EH (cell line): ENCODE data around the gene DUOXA2.

Experiments
- DNase-seq: peaks from one replicate; pipeline ENCODE4 v3.0.0-alpha.2; 2015; ENCODE audit warnings: low read depth

DUOXA2 gene

GRCh38 chr15:45136378-45136764, 22.2 kb downstream of the DUOXA2 start:
- DNase-seq: no peak

GRCh38 chr15:45137703-45138102, 23.6 kb downstream of the DUOXA2 start:
- no peak for DNase-seq

DNA sequence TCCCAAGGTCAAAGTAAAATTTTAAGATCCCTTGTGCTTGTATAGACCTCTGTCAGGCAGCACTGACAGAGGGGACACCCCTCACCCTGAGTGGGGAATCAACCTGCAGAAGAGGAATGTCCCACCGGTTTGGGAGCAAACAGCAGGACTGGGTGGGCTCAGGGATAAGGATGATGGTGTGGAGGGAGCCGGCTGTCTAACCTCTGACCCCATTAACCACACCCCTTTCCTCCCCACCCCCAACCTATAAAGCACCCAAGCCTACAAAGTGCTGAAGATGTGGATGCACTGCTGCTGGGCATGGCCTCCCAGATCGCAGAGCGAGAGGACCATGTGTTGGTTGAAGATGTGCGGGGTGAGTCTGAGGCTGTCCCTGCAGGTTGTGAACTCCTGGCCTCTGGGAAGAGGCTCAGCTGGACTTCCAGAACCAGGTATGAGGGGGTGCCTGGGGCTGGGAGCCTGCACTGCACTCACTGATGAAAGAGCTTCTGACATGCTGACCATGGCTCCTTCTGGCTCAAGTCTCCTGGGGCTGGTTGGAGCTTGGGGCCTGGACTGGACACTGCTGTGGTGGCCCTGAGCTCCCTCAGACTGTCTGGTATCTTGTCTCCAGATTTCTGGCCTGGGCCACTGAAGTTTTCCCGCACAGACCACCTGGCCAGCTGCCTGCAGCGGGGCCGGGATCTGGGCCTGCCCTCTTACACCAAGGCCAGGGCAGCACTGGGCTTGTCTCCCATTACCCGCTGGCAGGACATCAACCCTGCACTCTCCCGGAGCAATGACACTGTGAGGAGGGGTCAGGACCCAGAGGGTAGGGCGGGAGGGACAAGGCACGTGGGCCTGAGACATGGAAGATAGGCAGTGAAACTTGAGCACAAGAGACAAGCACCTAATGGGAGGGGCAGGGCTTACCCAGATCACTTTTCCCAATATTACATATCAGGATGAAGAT, 25.0 kb downstream of the DUOXA2 start:
- DNase-seq: no peak

- no peak for DNase-seq
Measured at GRCh38 chr15:45139770-45140169, 25.6 kb downstream of the DUOXA2 start.

DNA sequence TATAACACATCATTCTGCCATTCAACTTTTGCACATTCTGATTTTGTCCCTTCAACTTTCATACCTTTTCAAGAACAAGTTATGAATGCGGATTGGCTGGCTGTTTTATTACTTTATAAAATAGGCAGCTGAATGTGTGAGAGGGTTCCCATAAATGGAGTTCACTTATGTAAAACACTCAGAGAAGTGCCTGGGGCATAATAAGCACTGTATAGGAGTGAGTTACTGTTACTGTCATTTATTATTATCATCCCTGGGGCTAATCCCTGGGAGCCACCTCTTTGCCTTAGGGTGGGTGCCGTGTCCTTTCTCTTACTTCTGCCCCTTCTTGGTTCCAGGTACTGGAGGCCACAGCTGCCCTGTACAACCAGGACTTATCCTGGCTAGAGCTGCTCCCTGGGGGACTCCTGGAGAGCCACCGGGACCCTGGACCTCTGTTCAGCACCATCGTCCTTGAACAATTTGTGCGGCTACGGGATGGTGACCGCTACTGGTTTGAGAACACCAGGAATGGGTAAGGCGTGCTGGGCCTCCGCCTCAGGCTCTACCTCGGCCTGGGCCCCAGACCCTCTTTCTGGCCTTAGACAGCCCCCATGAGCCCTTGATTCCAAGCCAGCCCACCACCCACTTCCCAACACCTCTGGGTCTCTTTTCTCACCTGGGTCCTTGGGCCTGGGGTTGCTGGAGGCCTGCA, 26.6 kb downstream of the DUOXA2 start:
- DNase-seq: no peak

- no peak for DNase-seq
Measured at GRCh38 chr15:45141386-45141785, 27.3 kb downstream of the DUOXA2 start.

- no peak for DNase-seq
Measured at GRCh38 chr15:45143056-45143455, 28.9 kb downstream of the DUOXA2 start.

GRCh38 chr15:45143946-45144345, 29.8 kb downstream of the DUOXA2 start:
- DNase-seq: no peak

GRCh38 chr15:45144775-45145174, 30.6 kb downstream of the DUOXA2 start:
- no peak for DNase-seq

DNA sequence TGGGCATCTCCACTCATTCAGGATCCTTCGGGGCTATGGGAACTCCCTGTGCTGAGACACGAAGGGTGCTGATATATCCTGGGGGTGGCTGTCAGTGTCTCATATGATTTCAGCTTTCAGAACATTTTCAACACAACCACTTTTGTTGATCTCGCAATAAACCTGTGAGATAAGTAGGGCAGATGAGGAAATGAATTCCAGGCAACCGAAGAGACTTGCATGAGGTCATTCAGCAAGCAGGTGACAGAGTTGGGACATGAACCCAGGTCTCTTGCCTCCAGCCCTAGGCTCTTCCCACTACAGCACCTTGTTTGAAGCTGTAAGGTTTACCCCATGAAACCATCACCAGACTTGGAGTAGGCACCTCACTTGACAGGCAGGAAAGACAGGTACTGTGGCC, 32.3 kb downstream of the DUOXA2 start:
- DNase-seq: no peak

DNA sequence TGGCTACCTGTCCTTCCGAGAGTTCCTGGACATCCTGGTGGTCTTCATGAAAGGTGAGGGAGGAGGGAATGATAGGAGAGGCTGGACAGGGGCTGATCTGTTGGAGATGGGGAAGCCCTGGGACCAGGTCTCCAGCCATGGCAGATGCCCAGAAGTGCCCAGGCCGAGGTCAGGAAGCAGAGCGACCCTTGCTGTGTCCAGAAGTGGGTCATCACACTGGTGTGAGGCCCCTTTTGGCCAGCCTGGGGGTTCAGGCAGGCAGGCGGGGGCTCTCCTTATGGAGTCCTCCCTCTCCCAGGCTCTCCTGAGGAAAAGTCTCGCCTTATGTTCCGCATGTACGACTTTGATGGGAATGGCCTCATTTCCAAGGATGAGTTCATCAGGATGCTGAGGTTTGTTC, 33.5 kb downstream of the DUOXA2 start:
- no peak for DNase-seq

- DNase-seq: peak; percentile 25
Measured at GRCh38 chr15:45148076-45149059, 34.2 kb downstream of the DUOXA2 start.

DNA sequence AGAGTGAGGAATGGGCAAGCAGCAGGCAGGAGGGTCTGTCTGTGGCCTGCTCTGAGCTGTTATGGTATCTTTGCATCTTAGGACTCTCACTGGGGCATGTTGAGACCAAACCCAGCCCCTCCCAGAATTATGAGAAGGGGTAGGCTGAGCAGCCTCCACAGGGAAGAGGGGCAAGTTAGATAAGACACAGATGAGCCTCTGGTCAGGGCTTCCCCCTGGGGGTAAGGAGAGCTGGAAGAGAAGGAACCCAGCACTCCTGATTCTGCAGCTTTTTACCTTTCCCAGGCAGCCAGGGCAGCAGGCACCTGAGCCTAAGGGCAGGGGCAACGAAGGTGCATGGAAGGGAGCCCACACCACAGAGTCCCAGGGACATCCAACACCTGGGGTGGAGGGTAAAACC, 34.9 kb downstream of the DUOXA2 start:
- DNase-seq: no peak

DNA sequence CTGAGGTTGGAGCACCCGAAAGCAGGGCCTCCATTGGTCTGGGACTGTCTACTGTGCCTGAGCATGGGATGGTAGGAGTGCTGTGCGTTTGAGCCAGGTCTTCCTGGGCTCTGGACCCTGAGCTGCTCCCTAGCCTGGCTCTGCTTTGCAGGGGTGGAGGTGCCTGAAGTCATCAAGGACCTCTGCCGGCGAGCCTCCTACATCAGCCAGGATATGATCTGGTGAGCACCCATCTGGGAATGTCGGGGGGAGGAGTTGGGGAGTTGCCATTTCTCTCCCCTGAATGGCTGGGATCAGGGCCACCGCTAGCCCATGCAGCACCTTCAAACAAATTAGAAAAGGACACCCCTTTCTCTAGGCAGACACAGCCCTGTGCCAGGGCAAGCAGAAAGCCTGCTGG, 36.4 kb downstream of the DUOXA2 start:
- peak; percentile 39 for DNase-seq

DNA sequence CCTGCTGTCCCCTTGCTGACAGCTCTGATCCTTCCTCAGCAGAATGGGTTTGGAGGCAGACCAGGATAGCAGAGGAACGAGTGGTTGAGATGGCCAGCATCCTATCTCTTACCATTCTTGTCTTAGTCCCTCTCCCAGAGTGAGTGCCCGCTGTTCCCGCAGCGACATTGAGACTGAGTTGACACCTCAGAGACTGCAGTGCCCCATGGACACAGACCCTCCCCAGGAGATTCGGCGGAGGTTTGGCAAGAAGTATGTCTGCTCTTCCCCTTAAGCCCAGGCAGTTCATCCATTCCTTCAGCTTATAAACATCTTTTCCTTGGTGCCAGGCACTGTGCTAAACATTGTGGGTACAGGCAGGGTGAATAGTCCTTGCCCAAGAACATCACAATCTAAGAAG, 36.9 kb downstream of the DUOXA2 start:
- DNase-seq: no peak

- DNase-seq: no peak
Measured at GRCh38 chr15:45151998-45152828, 38.1 kb downstream of the DUOXA2 start.

DNA sequence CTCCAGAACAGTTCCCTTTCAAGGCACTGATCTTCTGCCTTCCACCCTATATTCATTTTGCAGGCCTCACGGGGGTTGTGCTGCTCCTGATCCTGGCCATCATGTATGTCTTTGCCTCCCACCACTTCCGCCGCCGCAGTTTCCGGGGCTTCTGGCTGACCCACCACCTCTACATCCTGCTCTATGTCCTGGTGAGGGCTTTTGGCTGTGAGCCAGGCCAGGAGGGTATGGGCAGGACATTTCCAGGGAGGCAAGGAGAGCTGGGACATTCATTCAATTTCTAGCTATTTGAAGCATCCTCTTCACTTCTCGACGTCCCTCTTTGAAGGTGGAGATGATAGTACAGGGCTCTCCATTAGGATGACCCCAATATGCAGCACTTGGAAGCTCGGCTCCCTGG, 41.6 kb downstream of the DUOXA2 start:
- no peak for DNase-seq

DNA sequence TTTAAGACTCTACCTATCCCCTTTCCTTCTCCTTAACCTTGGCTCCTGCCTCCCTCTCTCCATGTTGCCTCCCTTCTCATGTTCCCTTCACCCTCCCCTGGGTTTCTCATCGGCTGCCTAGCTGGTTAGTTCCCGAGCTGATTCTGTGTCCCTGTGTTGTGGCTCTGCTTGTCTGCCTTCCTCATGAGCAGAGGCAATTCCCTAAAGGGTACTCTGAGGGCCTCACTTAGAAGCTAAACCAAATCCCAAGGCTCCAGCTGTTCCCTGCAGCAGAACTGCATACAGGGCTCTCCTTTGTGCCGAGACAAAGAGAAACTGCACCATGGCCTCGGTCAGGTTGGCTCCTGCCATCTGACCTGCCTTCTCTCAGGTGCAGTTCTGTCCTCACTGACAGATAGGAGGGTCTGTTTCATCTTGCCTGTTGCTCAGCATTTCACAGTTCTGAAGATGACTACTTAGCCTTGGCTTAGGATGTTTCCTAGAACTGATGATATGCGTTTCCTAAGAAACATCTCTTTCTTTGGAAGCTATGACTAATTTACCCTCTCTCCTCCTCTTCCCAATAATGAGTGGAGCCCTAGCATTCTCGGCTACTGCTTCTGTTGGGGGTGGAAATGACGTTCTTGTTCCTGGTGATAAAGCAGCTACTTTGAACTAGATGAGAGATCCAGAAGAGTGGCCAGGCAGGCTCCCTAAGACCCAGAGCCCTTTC, 42.8 kb downstream of the DUOXA2 start:
- peak; percentile 83 for DNase-seq

DNA sequence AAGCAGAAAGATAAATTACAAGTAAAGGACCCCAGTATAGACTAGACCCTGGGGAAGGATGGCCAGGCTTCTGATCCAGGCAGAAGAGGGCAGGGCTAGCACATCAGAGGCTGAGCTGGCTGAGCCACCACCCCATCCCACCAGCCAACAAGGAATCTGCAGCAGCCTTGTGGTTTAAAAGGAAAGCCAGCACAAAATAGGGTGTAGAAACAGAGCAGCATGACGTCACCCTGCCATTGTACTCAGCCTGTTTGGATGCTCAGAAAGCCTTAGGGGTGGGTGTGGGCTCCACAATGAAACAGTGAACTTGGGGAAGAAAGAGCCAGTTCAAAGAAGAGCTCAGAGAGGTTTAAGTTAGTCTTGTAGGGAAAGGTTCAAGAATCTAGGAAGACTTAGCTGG, 43.8 kb downstream of the DUOXA2 start:
- DNase-seq: peak; percentile 86

DNA sequence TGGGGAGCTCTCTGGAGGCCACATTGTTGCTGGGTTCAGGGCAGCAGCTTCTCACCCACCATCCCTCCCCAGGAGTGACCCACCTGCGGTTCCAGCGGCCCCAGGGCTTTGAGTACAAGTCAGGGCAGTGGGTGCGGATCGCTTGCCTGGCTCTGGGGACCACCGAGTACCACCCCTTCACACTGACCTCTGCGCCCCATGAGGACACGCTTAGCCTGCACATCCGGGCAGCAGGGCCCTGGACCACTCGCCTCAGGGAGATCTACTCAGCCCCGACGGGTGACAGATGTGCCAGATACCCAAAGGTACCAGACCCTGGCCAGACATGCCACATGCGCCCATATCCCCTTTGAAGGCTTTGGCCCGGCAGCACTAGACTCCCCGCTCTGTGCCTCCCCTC, 47.5 kb downstream of the DUOXA2 start:
- no peak for DNase-seq
